Rectal smooth muscle tissue (tissue), 1 donor: ENCODE results near the gene THOC2.
"Not testable (repeated sequence)": the region's sequence is repeated elsewhere in the genome, so short reads cannot be mapped to it uniquely, and the experiment has no call there.

ENCODE experiments used
- H3K27ac ChIP-seq: one replicate; pipeline ENCODE4 v1.7.0; 2013; ENCODE audit warnings: low read depth, low read length, inconsistent platforms
- H3K27me3 ChIP-seq: one replicate; pipeline ENCODE4 v1.7.0; 2013; ENCODE audit warnings: low read length; ENCODE audit not compliant: control insufficient read depth, insufficient read depth
- H3K36me3 ChIP-seq: one replicate; pipeline ENCODE4 v1.7.0; 2013; ENCODE audit warnings: low read length; ENCODE audit not compliant: control insufficient read depth, insufficient read depth
- H3K4me1 ChIP-seq: one replicate; pipeline ENCODE4 v1.7.0; 2013; ENCODE audit warnings: low read length; ENCODE audit not compliant: control insufficient read depth, insufficient read depth
- H3K4me3 ChIP-seq: one replicate; pipeline ENCODE4 v1.7.0; 2013; ENCODE audit warnings: low read length
- H3K9ac ChIP-seq: one replicate; pipeline ENCODE4 v1.7.0; 2013; ENCODE audit warnings: low read length

The THOC2 gene

GRCh38 chrX:123688524-123688923 lies 44.3 kb downstream of the THOC2 start:
- H3K36me3 ChIP-seq = no peaks in the 10 kb centered on the region
- H3K9ac ChIP-seq = no peak overlapping the region
- no peak overlapping the region for H3K4me3 ChIP-seq
- H3K4me1 ChIP-seq = no peaks in the 10 kb centered on the region
- no peaks in the 10 kb centered on the region for H3K27me3 ChIP-seq
- H3K27ac ChIP-seq = no peak overlapping the region

GRCh38 chrX:123685232-123685631 lies 47.6 kb downstream of the THOC2 start:
- no peaks in the 10 kb centered on the region for H3K4me1 ChIP-seq

GRCh38 chrX:123682186-123682585 lies 50.7 kb downstream of the THOC2 start:
- Histone ChIP-seq H3K4me1 (no peaks in the 10 kb centered on the region), H3K27ac (no peak overlapping the region), H3K4me3 (no peak overlapping the region), H3K9ac (no peak overlapping the region), H3K27me3 (no peaks in the 10 kb centered on the region), H3K36me3 (no peaks in the 10 kb centered on the region)

More at GRCh38 chrX:123685232-123685631, 47.6 kb downstream of the THOC2 start:
- no peaks in the 10 kb centered on the region for H3K36me3 ChIP-seq
- no peaks in the 10 kb centered on the region for H3K27me3 ChIP-seq
- no peak overlapping the region for H3K27ac ChIP-seq
- no peak overlapping the region for H3K9ac ChIP-seq
- H3K4me3 ChIP-seq = no peak overlapping the region

- not testable (repeated sequence) for H3K4me3 ChIP-seq, H3K9ac ChIP-seq, H3K27ac ChIP-seq, H3K27me3 ChIP-seq, H3K36me3 ChIP-seq, H3K4me1 ChIP-seq
Observed at GRCh38 chrX:123679733-123680460, 53.0 kb downstream of the THOC2 start.

GRCh38 chrX:123675154-123675553 lies 57.7 kb downstream of the THOC2 start:
- no peak overlapping the region for H3K27ac ChIP-seq
- no peaks in the 10 kb centered on the region for H3K4me1 ChIP-seq
- no peaks in the 10 kb centered on the region for H3K36me3 ChIP-seq
- no peaks in the 10 kb centered on the region for H3K27me3 ChIP-seq
- H3K4me3 ChIP-seq = no peak overlapping the region
- H3K9ac ChIP-seq = no peak overlapping the region

GRCh38 chrX:123673813-123674212 lies 59.0 kb downstream of the THOC2 start:
- no peaks in the 10 kb centered on the region for H3K4me1 ChIP-seq
- no peak overlapping the region for H3K9ac ChIP-seq
- H3K27me3 ChIP-seq = no peaks in the 10 kb centered on the region
- no peaks in the 10 kb centered on the region for H3K36me3 ChIP-seq
- no peak overlapping the region for H3K4me3 ChIP-seq
- H3K27ac ChIP-seq = no peak overlapping the region

- H3K9ac ChIP-seq = no peak overlapping the region
- H3K4me3 ChIP-seq = no peak overlapping the region
- H3K36me3 ChIP-seq = peaks cover 6% of the 10 kb centered on the region
- no peaks in the 10 kb centered on the region for H3K4me1 ChIP-seq
- H3K27ac ChIP-seq = no peak overlapping the region
- H3K27me3 ChIP-seq = no peaks in the 10 kb centered on the region
Observed at GRCh38 chrX:123665197-123665596, 67.7 kb downstream of the THOC2 start.

GRCh38 chrX:123664467-123665167 lies 68.2 kb downstream of the THOC2 start:
- H3K9ac ChIP-seq, H3K27me3 ChIP-seq, H3K4me1 ChIP-seq, H3K36me3 ChIP-seq, H3K4me3 ChIP-seq, H3K27ac ChIP-seq: not testable (repeated sequence)

- not testable (repeated sequence) for H3K4me3 ChIP-seq, H3K9ac ChIP-seq, H3K27ac ChIP-seq, H3K4me1 ChIP-seq, H3K36me3 ChIP-seq, H3K27me3 ChIP-seq
Observed at GRCh38 chrX:123663720-123664119, 69.1 kb downstream of the THOC2 start.

- H3K4me1 ChIP-seq, H3K4me3 ChIP-seq, H3K36me3 ChIP-seq, H3K9ac ChIP-seq, H3K27me3 ChIP-seq, H3K27ac ChIP-seq: not testable (repeated sequence)
Observed at GRCh38 chrX:123656507-123656906, 76.3 kb downstream of the THOC2 start.

GRCh38 chrX:123648811-123649181 lies 84.1 kb downstream of the THOC2 start:
- not testable (repeated sequence) for H3K9ac ChIP-seq, H3K27me3 ChIP-seq, H3K36me3 ChIP-seq, H3K27ac ChIP-seq, H3K4me1 ChIP-seq, H3K4me3 ChIP-seq

GRCh38 chrX:123648028-123648810 lies 84.6 kb downstream of the THOC2 start:
- no peaks in the 10 kb centered on the region for H3K36me3 ChIP-seq
- H3K27me3 ChIP-seq = no peaks in the 10 kb centered on the region
- H3K4me3 ChIP-seq = no peak overlapping the region
- no peak overlapping the region for H3K27ac ChIP-seq
- H3K9ac ChIP-seq = no peak overlapping the region
- no peaks in the 10 kb centered on the region for H3K4me1 ChIP-seq
